HUES6 (cell line): ENCODE data around the gene KRT20.
"Not testable (repeated sequence)": the region's sequence is repeated elsewhere in the genome, so short reads cannot be mapped to it uniquely, and the experiment has no call there.

ENCODE experiments used
- H3K27ac ChIP-seq: 2 replicates; pipeline ENCODE4 v1.7.0; 2013; ENCODE audit warnings: low read depth, mild to moderate bottlenecking, low read length, inconsistent platforms
- H3K27me3 ChIP-seq: 2 replicates; pipeline ENCODE4 v1.6.1; 2013; ENCODE audit warnings: low read length; ENCODE audit not compliant: control insufficient read depth, insufficient read depth
- H3K36me3 ChIP-seq: 2 replicates; pipeline ENCODE4 v1.6.1; 2013; ENCODE audit warnings: low read length; ENCODE audit not compliant: control insufficient read depth, insufficient read depth
- H3K4me1 ChIP-seq: 2 replicates; pipeline ENCODE4 v1.6.1; 2013; ENCODE audit warnings: low read length; ENCODE audit not compliant: control insufficient read depth, insufficient read depth
- H3K4me3 ChIP-seq: 2 replicates; pipeline ENCODE4 v1.5.1; 2013; ENCODE audit warnings: low read depth, low read length
- H3K9ac ChIP-seq: one replicate; pipeline ENCODE4 v1.6.1; 2013; ENCODE audit warnings: mild to moderate bottlenecking, low read length
- H3K9me3 ChIP-seq: 2 replicates; pipeline ENCODE4 v1.6.1; 2013; ENCODE audit warnings: low read depth, low read length; ENCODE audit not compliant: control insufficient read depth, insufficient read depth

The KRT20 gene

GRCh38 chr17:40884708-40885512 is at the start of gene KRT20:
Gene KRT20, minus strand, starts transcription at chr17:40885242. Its CDS starts 57 bp downstream, at chr17:40885185.
- Histone ChIP-seq H3K4me1 (no peaks in the 10 kb centered on the region), H3K36me3 (no peaks in the 10 kb centered on the region), H3K9me3 (no peaks in the 10 kb centered on the region), H3K27me3 (peaks cover 6% of the 10 kb centered on the region; the same call in 1 of the 2 replicates), H3K4me3 (no peak within 1 kb of the TSS), H3K27ac (no peak within 1 kb of the TSS), H3K9ac (no peak within 1 kb of the TSS)

DNA sequence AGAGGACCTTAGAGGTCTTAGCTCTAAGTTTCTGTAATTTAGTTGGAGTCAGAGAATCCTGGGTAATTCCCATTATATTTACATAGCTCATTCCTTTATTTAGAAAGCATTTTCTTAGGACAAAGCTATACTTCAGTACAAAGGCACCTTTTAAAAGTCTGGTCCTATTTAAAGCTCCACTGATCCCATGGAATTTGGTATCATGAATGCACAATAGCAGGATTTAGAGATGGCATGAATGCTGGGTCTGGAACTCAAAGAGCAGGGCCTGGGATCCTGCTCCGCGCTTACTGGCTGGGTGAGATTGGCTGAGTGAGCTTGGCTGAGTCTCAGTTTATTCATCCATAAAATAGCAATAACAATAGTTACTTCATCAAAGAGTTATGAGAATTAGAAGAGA is 47.6 kb upstream of the KRT20 start:
- peaks cover 11% of the 10 kb centered on the region for H3K4me1 ChIP-seq
- H3K36me3 ChIP-seq = no peaks in the 10 kb centered on the region
- H3K9me3 ChIP-seq = no peaks in the 10 kb centered on the region
- H3K9ac ChIP-seq = no peak overlapping the region
- no peak overlapping the region for H3K4me3 ChIP-seq
- no peaks in the 10 kb centered on the region for H3K27me3 ChIP-seq
- H3K27ac ChIP-seq = no peak overlapping the region

DNA sequence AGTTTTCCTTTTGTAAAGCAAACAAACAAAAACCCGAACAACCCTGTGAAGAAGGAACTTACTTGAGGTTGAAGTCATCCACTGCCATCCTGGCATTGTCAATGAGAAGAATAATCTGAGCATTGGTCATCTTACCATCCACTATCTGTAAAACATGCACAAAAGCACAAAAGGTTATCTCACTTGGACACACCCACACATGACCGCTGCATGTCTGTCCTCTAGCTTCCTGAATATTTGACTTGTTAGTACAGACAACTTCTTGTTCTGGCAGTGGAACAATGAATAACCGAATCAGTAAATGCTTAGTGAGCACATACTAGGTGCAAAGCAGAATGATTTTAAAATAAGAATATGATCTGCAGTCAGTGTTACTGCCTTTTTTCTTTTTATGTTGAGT is 46.3 kb upstream of the KRT20 start:
- Histone ChIP-seq H3K27me3 (no peaks in the 10 kb centered on the region), H3K9me3 (no peaks in the 10 kb centered on the region), H3K4me1 (peaks cover 5% of the 10 kb centered on the region), H3K36me3 (no peaks in the 10 kb centered on the region), H3K27ac (no peak overlapping the region), H3K9ac (no peak overlapping the region), H3K4me3 (no peak overlapping the region)

DNA sequence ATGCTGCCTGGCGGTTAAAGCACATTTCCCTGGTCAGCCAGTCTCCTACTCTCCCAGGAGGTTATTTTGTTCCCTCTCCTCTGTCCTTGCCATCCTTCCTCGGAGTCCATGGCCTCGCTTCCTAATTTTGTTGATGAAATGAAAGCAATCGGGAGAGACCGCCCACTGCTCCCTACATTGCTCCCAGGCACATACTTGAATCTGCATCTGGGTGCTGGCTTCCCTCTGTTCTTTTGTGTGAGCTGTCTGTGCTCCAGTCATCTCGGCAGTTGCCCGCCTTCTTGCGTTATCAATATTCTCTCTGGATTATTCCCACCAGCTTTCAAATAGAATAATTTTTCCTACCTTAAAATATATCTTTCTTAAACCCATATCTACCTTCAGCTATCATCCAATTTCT is 41.3 kb upstream of the KRT20 start:
- Histone ChIP-seq H3K9ac (no peak overlapping the region), H3K36me3 (no peaks in the 10 kb centered on the region), H3K27ac (no peak overlapping the region), H3K4me3 (no peak overlapping the region), H3K9me3 (no peaks in the 10 kb centered on the region), H3K4me1 (peaks cover 15% of the 10 kb centered on the region), H3K27me3 (no peaks in the 10 kb centered on the region)

DNA sequence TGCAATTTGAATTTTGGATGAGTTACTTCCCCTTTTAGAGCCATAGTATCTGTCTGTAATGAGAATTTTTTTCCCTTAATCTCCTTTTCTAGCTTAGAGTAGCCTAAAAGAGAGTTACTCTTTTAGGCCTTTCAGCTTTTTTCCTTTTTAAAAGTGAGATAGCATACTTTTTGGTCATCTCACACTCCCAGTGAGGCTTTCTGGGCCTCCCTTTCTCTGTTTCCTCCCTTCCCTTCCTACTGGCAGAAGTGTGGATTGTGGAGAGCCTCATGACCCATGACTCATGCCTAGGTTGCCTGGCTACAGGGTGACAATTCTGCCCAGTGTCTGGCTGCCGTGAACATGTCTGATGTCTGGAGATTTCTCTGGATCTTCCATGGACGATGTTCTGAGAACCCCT is 37.2 kb upstream of the KRT20 start:
- H3K27me3 ChIP-seq = no peaks in the 10 kb centered on the region
- H3K9me3 ChIP-seq = no peaks in the 10 kb centered on the region
- no peak overlapping the region for H3K4me3 ChIP-seq
- no peak overlapping the region for H3K9ac ChIP-seq
- H3K27ac ChIP-seq = no peak overlapping the region
- H3K36me3 ChIP-seq = no peaks in the 10 kb centered on the region
- peaks cover 15% of the 10 kb centered on the region for H3K4me1 ChIP-seq

DNA sequence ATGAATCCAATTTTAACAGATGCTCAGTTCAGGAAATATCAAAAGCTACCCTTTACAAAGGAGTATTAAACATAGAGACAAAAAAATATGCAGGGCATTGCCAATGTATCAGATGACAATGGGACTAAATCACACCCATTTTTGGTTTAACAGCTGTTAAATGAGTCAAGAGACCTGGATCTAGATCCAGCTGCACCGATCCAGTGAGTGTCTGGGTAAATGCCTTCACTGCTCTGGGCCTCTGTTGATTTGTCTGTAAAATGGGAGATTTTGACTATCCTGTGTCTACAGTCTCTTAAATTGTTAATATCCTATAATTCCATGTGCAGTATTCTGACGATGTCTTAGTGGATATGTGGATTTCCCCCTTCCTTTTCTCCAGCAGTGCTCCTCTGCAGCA is 36.0 kb upstream of the KRT20 start:
- Histone ChIP-seq H3K4me3 (no peak overlapping the region), H3K36me3 (no peaks in the 10 kb centered on the region), H3K27ac (no peak overlapping the region), H3K9ac (no peak overlapping the region), H3K27me3 (no peaks in the 10 kb centered on the region), H3K9me3 (no peaks in the 10 kb centered on the region), H3K4me1 (peaks cover 7% of the 10 kb centered on the region)

DNA sequence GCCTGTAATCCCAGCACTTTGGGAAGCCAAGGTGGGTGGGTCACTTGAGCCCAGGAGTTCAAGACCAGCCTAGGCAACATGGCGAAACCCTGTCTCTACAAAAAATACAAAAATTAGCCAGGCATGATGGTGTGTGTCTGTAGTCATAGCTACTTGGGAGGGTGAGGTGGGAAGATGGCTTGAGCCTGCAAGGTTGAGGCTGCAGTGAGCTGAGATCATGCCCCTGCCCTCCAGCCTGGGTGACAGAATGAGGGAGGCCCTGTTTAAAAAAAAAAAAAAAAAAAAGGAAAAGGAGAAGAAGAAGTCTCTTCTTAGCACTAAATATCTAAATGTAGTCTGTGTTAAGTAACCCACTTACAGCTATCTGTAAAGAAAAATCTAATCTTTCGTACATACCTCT is 32.1 kb upstream of the KRT20 start:
- not testable (repeated sequence) for H3K4me1 ChIP-seq, H3K27me3 ChIP-seq, H3K36me3 ChIP-seq, H3K9me3 ChIP-seq, H3K4me3 ChIP-seq, H3K9ac ChIP-seq, H3K27ac ChIP-seq

GRCh38 chr17:40916366-40916765 is 31.3 kb upstream of the KRT20 start:
- no peak overlapping the region for H3K27ac ChIP-seq
- no peaks in the 10 kb centered on the region for H3K36me3 ChIP-seq
- no peaks in the 10 kb centered on the region for H3K4me1 ChIP-seq
- H3K9me3 ChIP-seq = no peaks in the 10 kb centered on the region
- no peaks in the 10 kb centered on the region for H3K27me3 ChIP-seq
- no peak overlapping the region for H3K4me3 ChIP-seq
- H3K9ac ChIP-seq = no peak overlapping the region

DNA sequence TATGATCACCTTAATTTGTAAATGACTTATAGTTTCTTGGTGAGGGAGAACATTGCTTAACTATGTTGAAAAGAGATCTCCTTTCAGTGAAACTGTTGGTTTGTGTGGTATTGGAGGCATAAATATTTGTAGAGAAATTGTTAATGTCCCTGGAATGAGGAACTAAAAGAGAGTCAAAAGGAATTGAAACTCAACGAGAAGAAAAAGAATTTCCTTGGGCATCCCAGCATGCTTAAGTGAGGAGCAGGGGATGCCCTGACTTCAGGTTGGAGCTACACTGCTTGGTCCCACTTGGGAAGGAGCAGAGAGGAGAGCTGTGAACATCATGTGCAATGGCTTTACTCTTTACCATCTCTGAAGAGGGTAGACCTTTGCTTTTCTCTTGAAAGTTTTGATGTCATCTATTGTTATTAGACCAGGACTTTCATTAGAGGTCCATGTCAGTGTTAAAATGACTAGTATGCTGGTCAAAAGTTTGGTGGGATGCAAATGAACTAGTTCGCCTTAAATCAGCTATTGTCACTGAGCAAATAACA is 30.7 kb upstream of the KRT20 start:
- Histone ChIP-seq H3K4me3 (no peak overlapping the region), H3K4me1 (no peaks in the 10 kb centered on the region), H3K27me3 (no peaks in the 10 kb centered on the region), H3K9ac (no peak overlapping the region), H3K36me3 (no peaks in the 10 kb centered on the region), H3K9me3 (no peaks in the 10 kb centered on the region), H3K27ac (no peak overlapping the region)

DNA sequence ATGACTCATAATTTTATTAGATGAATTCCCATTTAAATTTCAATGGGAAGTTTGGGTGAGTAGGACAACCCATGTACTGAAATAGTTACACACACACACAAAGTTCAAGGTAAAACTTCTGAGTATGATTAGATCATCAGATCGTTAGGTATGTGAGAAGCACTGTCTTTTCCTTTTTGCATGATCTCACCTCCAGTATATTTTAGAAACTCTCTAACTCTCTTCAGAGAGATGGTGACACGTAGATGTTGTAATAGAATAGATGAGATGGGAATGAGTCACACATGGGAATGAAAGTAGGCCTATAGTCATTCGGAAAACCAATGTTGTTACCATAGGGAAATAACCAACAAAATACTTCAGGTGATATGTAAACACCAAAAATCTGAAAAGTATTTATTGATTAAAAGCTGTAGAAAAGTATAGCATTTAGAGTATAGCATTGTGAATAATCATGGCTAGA is 30.2 kb upstream of the KRT20 start:
- Histone ChIP-seq H3K36me3 (no peaks in the 10 kb centered on the region), H3K4me1 (no peaks in the 10 kb centered on the region), H3K27ac (no peak overlapping the region), H3K9me3 (no peaks in the 10 kb centered on the region), H3K4me3 (no peak overlapping the region), H3K9ac (no peak overlapping the region), H3K27me3 (no peaks in the 10 kb centered on the region)

- Histone ChIP-seq H3K9me3 (no peaks in the 10 kb centered on the region), H3K4me1 (no peaks in the 10 kb centered on the region), H3K9ac (no peak overlapping the region), H3K36me3 (no peaks in the 10 kb centered on the region), H3K4me3 (no peak overlapping the region), H3K27ac (no peak overlapping the region), H3K27me3 (no peaks in the 10 kb centered on the region)
Measured at GRCh38 chr17:40914075-40914855, 29.2 kb upstream of the KRT20 start.
